BJ (cell line): ENCODE results near the gene HLA-DOB. TPM values are rescaled to one million over a fixed set of nuclear protein-coding genes. Genes with fewer than 3 reads are reported as not detected.

Experiments used
- CTCF ChIA-PET: fragments of 350-600 bp; formaldehyde crosslinking; extraction: SDS; loops from one replicate; lab custom pipeline; 2021; ENCODE audit warnings: antibody characterized with exemption, inconsistent platforms; lab: Yijun Ruan, JAX
- POLR2A ChIA-PET: fragments of 300-600 bp; sonication (Branson Sonifier 250); formaldehyde crosslinking; extraction: SDS; loops from one replicate; lab custom pipeline; 2021; ENCODE audit warnings: antibody characterized with exemption; lab: Charles Lee
- DNase-seq: peaks from one replicate; pipeline ENCODE4 v3.0.0-alpha.2; 2011; ENCODE audit warnings: low read depth
- H3K27me3 ChIP-seq: 2 replicates; pipeline ENCODE4 v1.6.0; 2011; ENCODE audit warnings: low read length; ENCODE audit not compliant: control insufficient read depth, insufficient read depth
- H3K36me3 ChIP-seq: 2 replicates; pipeline ENCODE4 v1.5.1; 2011; ENCODE audit warnings: low read length; ENCODE audit not compliant: control insufficient read depth, insufficient read depth
- H3K4me3 ChIP-seq: 2 replicates; pipeline ENCODE4 v1.5.1; 2011; ENCODE audit warnings: low read depth, mild to moderate bottlenecking, control low read depth, low read length
- polyA plus RNA-seq: library from polyadenylated mRNA; depleted of rRNA; stranded (reverse); fragments of >200 nt; gene quantifications from 2 replicates; pipeline ENCODE4 v1.2.3, GENCODE V29; 2011
- TF ChIP-seq, protein P1 (sequence below): IDR thresholded peaks from 2 replicates; pipeline ENCODE4 v1.5.1; 2011; ENCODE audit warnings: low read depth, mild to moderate bottlenecking, control low read depth, inconsistent platforms, low read length, moderate library complexity; ENCODE audit not compliant: insufficient read depth

Gene HLA-DOB
- polyA plus RNA-seq, 1 experiment = 0.16 TPM

DNA sequence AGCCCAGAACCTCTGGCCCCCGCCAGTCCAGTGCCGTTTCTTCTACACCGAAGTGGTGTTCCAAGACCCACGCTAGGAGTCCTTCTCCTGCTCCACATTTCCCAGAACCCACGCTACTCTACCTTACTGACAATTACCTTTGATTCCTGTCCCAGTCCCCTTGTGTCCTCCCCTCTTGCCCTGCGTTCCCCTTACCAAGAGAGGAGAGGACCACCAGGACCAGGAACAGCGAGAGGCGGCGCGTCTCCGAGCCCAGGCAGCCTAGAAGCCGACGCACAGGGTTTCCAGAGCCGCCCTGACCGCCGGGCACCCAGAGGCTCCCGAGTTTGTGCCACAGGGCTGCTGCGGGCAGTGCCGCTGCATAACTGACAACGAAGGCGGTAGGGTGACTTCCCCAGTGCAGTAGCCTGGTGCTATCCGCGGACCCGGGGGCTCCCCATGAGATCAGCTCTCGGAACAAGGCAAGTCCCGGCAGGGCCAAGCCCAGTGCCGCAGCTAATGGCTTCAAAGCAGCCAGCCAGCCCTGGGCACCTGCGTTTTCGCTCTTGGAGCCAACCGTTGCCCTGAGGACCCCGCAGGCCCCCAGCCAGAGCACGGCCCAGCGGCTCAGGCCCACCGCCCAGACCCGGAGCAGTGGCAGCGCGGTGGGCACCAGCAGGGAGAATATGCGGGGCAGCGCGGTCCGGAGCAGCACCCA is 36.2 kb upstream of the HLA-DOB start:
- peaks cover 17% of the 10 kb centered on the region for H3K36me3 ChIP-seq
- no peaks in the 10 kb centered on the region for H3K27me3 ChIP-seq
- TF ChIP-seq, protein P1, sequence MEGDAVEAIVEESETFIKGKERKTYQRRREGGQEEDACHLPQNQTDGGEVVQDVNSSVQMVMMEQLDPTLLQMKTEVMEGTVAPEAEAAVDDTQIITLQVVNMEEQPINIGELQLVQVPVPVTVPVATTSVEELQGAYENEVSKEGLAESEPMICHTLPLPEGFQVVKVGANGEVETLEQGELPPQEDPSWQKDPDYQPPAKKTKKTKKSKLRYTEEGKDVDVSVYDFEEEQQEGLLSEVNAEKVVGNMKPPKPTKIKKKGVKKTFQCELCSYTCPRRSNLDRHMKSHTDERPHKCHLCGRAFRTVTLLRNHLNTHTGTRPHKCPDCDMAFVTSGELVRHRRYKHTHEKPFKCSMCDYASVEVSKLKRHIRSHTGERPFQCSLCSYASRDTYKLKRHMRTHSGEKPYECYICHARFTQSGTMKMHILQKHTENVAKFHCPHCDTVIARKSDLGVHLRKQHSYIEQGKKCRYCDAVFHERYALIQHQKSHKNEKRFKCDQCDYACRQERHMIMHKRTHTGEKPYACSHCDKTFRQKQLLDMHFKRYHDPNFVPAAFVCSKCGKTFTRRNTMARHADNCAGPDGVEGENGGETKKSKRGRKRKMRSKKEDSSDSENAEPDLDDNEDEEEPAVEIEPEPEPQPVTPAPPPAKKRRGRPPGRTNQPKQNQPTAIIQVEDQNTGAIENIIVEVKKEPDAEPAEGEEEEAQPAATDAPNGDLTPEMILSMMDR = no peak
- ChIA-PET CTCF (interaction anchor here (0.8 to 5.8 kb wide), 11 partner anchors 8 to 60 kb away, joined by 3 to 102 read pairs (median 7); partner anchors contain the start of gene TAP2), POLR2A (interaction anchor here (0.6 to 1.4 kb wide), 3 partner anchors 10 to 122 kb away, joined by 3 to 8 read pairs (median 4); no protein-coding TSS in a partner anchor)
- DNase-seq = no peak
- peak overlapping the region; percentile 65 for H3K4me3 ChIP-seq

- TF ChIP-seq, protein P1 = no peak
- no peaks in the 10 kb centered on the region for H3K27me3 ChIP-seq
- peaks cover 19% of the 10 kb centered on the region for H3K36me3 ChIP-seq
- ChIA-PET CTCF (interaction anchor here (1.5 to 5.8 kb wide), 4 partner anchors 7 to 13 kb away, joined by 7 to 102 read pairs (median 14); partner anchors contain the start of gene TAP2), POLR2A (no interaction called here)
- peak overlapping the region; percentile 65 for H3K4me3 ChIP-seq
- no peak for DNase-seq
Observed at GRCh38 chr6:32852018-32852843, 35.4 kb upstream of the HLA-DOB start.

DNA sequence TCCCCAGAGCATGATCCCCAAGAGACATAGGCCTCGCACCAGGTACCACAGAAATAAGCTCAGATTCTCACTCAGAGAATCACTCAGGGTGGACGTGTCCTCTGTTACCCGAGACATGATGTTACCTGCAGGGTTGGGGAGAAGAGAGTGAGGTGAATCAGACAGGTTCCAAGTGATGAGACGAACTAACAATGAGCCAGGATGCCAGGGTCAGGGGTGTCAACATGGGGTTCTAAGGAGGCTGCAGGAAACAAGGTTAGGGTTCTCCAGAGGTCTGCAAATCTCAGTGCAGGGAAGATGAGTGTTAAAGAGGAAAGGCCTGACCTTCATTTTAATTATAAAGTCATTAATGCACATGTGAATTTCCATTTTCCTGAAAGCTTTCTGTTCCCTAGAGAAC is 34.2 kb upstream of the HLA-DOB start:
- CTCF ChIA-PET = interaction anchor here (0.9 to 3.0 kb wide), 4 partner anchors 9 to 20 kb away, joined by 3 to 16 read pairs (median 4); partner anchors contain the start of gene TAP2
- Histone ChIP-seq H3K27me3 (no peaks in the 10 kb centered on the region), H3K4me3 (no peak overlapping the region), H3K36me3 (peaks cover 22% of the 10 kb centered on the region)
- DNase-seq = no peak
- TF ChIP-seq, protein P1 = no peak
- POLR2A ChIA-PET = no interaction called here

DNA sequence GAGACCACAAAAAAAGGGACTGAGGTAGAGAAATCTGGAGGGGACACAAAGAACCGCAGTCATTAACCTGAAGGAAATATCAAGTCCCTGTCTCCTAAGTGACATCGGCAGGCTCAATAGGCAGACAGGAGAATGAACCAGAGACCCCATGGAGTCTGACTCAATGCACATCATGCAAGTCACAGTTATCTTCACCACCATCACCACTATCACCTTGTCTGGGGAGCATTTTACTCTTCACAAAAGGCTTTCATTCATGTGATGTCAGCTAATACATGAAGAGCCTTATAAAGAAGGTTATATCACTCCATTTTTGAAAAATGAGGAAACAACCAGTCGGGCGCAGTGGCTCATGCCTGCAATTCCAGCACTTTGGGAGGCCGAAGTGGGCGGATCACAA is 32.3 kb upstream of the HLA-DOB start:
- H3K36me3 ChIP-seq = peaks cover 27% of the 10 kb centered on the region
- CTCF ChIA-PET = interaction anchor here (3.0 kb wide), 1 partner anchor 10 kb away, joined by 16 read pairs; the partner anchor contains the start of gene TAP2

More for the DNA sequence above, 32.3 kb upstream of the HLA-DOB start:
- no peak overlapping the region for H3K4me3 ChIP-seq
- POLR2A ChIA-PET = no interaction called here
- H3K27me3 ChIP-seq = no peaks in the 10 kb centered on the region
- TF ChIP-seq, protein P1 = no peak
- DNase-seq = no peak
